Peyer's patch (tissue), 4 donors: ENCODE results near the gene CACNA2D1. TPM values are rescaled to one million over a fixed set of nuclear protein-coding genes. Genes with fewer than 3 reads are reported as not detected.

ENCODE experiments used
- DNase-seq, 3 donors: peaks; one replicate each; pipeline ENCODE4 v3.0.0-alpha.2; 2017 to 2019
- H3K27ac ChIP-seq, 4 donors: fragments of 200-600 bp; sonication (generic); one replicate each; pipeline ENCODE4 v1.5.1; 2016 to 2019
- H3K27me3 ChIP-seq, 2 donors: fragments of 200-600 bp; sonication (generic); one replicate each; pipeline ENCODE4 v1.5.1; 2019
- H3K36me3 ChIP-seq, 3 donors: fragments of 200-600 bp; sonication (generic); one replicate each; pipeline ENCODE4 v1.5.1; 2016 to 2019
- H3K4me1 ChIP-seq, 4 donors: fragments of 200-600 bp; sonication (generic); one replicate each; pipeline ENCODE4 v1.5.1; 2016 to 2019
- H3K4me3 ChIP-seq, 4 donors: fragments of 200-600 bp; sonication (generic); 1 replicate in 3 of 4; 2 replicates in 1 of 4; pipeline ENCODE4 v1.5.1; 2016 to 2019; ENCODE audit warnings: mild to moderate bottlenecking in 1 of 4
- H3K9me3 ChIP-seq, 4 donors: fragments of 200-600 bp; sonication (generic); one replicate each; pipeline ENCODE4 v1.5.1; 2016 to 2019; ENCODE audit warnings: mild to moderate bottlenecking in 1 of 4
- POLR2A ChIP-seq, 2 donors: fragments of 450-650 bp; IDR thresholded peaks; one replicate each; pipeline ENCODE4 v1.5.1; 2017; ENCODE audit warnings: antibody characterized with exemption in 2 of 2, mild to moderate bottlenecking in 2 of 2, moderate library complexity in 2 of 2
- total RNA-seq, 4 donors: library from RNA; depleted of rRNA; stranded (reverse); fragments of >200 nt; gene quantifications; one replicate each; pipeline ENCODE4 v1.1.0, GENCODE V29; 2016
- TF ChIP-seq, protein P1 (sequence below), 6 experiments: fragments of 450-650 bp in 4 of 6; fragments of 200-600 bp in 2 of 6; sonication (generic) in 1 of 6; IDR thresholded peaks; one replicate each; pipeline ENCODE4 v1.5.1; 2017 to 2019; ENCODE audit warnings: antibody characterized with exemption in 6 of 6, mild to moderate bottlenecking in 3 of 6, moderate library complexity in 1 of 6

CACNA2D1 gene
- total RNA-seq, 4 donors from 2014 or later: 5.5 to 85.0 (median 11.5) TPM

DNA sequence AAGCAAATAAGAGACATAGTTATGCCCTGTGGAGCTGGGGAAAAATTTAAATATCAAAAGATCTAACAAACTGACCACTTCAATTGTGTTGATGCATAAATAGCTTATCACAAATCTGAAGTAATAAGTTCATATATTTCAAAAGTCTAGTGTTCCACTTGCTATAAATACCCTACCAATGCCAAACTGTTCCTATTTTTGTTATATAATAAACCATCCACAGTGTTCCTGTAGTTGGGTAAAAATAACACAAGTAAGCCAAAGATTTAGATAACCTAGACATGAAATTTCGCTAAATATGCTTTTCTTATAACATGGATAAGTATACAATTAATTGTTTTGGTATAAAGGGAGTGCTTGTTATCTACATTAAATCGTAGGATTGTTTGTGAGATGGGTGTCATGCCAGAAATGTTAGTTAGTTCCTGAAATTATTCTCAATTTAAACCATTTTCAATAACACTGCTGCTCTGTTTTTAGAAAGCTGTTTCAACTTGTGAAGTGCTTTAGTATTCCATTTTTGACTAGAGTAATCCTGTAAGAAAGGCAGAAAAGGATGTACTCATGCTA is 85.5 kb downstream of the CACNA2D1 start:
- no peak for TF ChIP-seq POLR2A (IDR thresholded peaks at IDR 0.05)
- TF ChIP-seq, protein P1, sequence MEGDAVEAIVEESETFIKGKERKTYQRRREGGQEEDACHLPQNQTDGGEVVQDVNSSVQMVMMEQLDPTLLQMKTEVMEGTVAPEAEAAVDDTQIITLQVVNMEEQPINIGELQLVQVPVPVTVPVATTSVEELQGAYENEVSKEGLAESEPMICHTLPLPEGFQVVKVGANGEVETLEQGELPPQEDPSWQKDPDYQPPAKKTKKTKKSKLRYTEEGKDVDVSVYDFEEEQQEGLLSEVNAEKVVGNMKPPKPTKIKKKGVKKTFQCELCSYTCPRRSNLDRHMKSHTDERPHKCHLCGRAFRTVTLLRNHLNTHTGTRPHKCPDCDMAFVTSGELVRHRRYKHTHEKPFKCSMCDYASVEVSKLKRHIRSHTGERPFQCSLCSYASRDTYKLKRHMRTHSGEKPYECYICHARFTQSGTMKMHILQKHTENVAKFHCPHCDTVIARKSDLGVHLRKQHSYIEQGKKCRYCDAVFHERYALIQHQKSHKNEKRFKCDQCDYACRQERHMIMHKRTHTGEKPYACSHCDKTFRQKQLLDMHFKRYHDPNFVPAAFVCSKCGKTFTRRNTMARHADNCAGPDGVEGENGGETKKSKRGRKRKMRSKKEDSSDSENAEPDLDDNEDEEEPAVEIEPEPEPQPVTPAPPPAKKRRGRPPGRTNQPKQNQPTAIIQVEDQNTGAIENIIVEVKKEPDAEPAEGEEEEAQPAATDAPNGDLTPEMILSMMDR (IDR thresholded peaks at IDR 0.05): no peak
- no peak overlapping the region for H3K4me3 ChIP-seq
- no peaks in the 10 kb centered on the region for H3K9me3 ChIP-seq
- no peak for DNase-seq
- no peaks in the 10 kb centered on the region for H3K4me1 ChIP-seq
- no peaks in the 10 kb centered on the region for H3K36me3 ChIP-seq
- no peak overlapping the region for H3K27ac ChIP-seq
- no peaks in the 10 kb centered on the region for H3K27me3 ChIP-seq

- Histone ChIP-seq H3K9me3 (no peaks in the 10 kb centered on the region), H3K27ac (no peak overlapping the region), H3K27me3 (no peaks in the 10 kb centered on the region), H3K4me1 (no peaks in the 10 kb centered on the region), H3K4me3 (no peak overlapping the region), H3K36me3 (no peaks in the 10 kb centered on the region)
- DNase-seq: no peak
- TF ChIP-seq, protein P1 (IDR thresholded peaks at IDR 0.05): no peak
- TF ChIP-seq POLR2A (IDR thresholded peaks at IDR 0.05): no peak
Measured at GRCh38 chr7:82348251-82348650, 95.3 kb downstream of the CACNA2D1 start.

DNA sequence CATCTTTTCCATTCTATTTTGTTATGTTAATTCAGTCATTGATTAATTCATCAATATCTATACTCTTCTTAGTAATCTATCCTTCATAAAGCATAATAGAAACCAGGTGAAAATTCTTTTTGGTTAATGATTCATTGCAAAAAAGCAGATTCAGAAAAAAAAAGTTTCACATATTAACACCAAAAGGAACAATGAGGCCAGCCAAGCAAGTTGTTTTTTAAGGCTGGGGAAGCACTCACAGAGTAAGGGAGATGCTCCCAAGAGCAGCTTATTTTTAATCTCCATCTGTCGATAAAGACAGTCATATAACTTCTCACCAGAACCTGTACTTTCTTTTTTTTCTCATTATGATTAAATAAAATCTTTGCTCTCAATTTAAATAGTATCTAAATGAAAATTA is 95.8 kb downstream of the CACNA2D1 start:
- Histone ChIP-seq H3K4me1 (no peaks in the 10 kb centered on the region), H3K27me3 (no peaks in the 10 kb centered on the region), H3K36me3 (no peaks in the 10 kb centered on the region), H3K9me3 (no peaks in the 10 kb centered on the region), H3K4me3 (no peak overlapping the region), H3K27ac (no peak overlapping the region)
- TF ChIP-seq, protein P1 (IDR thresholded peaks at IDR 0.05): no peak
- TF ChIP-seq POLR2A (IDR thresholded peaks at IDR 0.05): no peak
- no peak for DNase-seq

DNA sequence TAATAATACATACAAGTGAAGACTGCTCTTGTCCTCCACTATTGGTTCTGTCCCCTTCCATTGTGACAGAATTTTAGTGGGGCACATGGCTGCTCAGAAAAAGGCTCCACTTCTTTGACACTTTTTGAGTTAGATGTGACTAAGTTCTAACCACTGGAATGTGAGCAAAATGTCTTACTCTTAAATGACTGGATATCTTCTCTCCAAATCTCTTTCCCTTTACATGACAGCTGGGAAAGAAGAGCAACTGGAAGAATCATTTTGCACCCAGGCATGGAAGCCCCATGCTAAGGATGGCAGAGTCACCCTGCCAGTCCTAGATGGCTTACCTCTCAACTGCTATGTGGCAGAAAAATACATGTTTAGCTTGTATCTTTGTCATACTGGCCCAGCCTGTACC is 97.7 kb downstream of the CACNA2D1 start:
- H3K4me1 ChIP-seq: no peaks in the 10 kb centered on the region
- H3K9me3 ChIP-seq: no peaks in the 10 kb centered on the region
- H3K27me3 ChIP-seq: no peaks in the 10 kb centered on the region
- TF ChIP-seq, protein P1 (IDR thresholded peaks at IDR 0.05): no peak
- no peak for TF ChIP-seq POLR2A (IDR thresholded peaks at IDR 0.05)
- H3K4me3 ChIP-seq: no peak overlapping the region
- no peak overlapping the region for H3K27ac ChIP-seq
- no peaks in the 10 kb centered on the region for H3K36me3 ChIP-seq
- DNase-seq: no peak

DNA sequence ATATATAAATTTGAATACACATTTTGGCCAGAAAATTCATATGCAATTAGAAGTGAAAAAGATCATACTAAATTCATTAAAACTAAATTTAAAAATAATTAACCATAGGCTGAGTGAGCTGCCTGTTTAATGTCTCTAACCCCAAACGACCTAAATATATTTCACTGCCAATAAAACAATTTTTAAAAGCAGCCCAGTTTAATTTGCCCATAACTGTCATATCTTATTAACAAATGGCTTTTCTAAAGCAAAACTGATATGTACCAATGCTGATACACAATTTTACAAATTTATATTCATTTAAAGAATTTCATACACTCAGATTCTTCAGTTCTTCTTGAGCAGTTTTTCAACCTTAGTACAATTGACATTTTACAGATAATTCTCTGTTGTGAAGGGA is 99.9 kb downstream of the CACNA2D1 start:
- H3K27me3 ChIP-seq: no peaks in the 10 kb centered on the region
- TF ChIP-seq, protein P1 (IDR thresholded peaks at IDR 0.05): no peak
- no peak for TF ChIP-seq POLR2A (IDR thresholded peaks at IDR 0.05)

GRCh38 chr7:82339958-82340357 is 103.6 kb downstream of the CACNA2D1 start:
- no peaks in the 10 kb centered on the region for H3K36me3 ChIP-seq
- H3K4me3 ChIP-seq: no peak overlapping the region
- no peaks in the 10 kb centered on the region for H3K27me3 ChIP-seq
- no peak for DNase-seq
- no peaks in the 10 kb centered on the region for H3K4me1 ChIP-seq
- no peak for TF ChIP-seq POLR2A (IDR thresholded peaks at IDR 0.05)
- TF ChIP-seq, protein P1 (IDR thresholded peaks at IDR 0.05): no peak
- H3K27ac ChIP-seq: no peak overlapping the region
- H3K9me3 ChIP-seq: no peaks in the 10 kb centered on the region

More for the DNA sequence above, 99.9 kb downstream of the CACNA2D1 start:
- no peak for DNase-seq
- Histone ChIP-seq H3K27ac (no peak overlapping the region), H3K4me3 (no peak overlapping the region), H3K36me3 (no peaks in the 10 kb centered on the region), H3K4me1 (no peaks in the 10 kb centered on the region), H3K9me3 (no peaks in the 10 kb centered on the region)
